ENCODE data around the gene PRAC2. TPM values are rescaled to one million over a fixed set of nuclear protein-coding genes. Genes with fewer than 3 reads are reported as not detected.

The PRAC2 gene
- total and polyA plus RNA-seq, 4 experiments from 2014 or later, result not detected

DNA sequence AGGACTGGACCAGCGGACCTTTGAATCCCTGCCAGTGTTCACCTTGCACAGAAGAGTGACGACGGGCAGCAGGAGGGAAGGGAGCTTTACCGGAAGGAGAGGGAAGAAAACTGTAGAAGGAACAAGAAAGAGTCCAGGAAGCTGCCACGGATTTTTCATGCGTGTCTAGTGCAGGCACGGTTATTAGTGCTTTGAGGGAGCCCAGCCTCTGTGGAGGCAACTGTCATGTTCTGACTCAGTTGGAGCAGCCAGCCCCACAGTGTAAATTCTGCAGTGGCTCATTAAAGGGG, 12.0 kb downstream of the PRAC2 start:
- no peaks in the 10 kb centered on the region for H3K36me3 ChIP-seq (ENCODE audit: insufficient read depth, low read length)
- DNase-seq, result no peak
- Mint-ChIP-seq H3K4me3 (no peak overlapping the region), H3K27ac (no peak overlapping the region), H3K4me1 (peaks cover 10 to 39% (median 21%) of the 10 kb centered on the region in 4 donors), H3K27me3 (peaks cover 68 to 84% of the 10 kb centered on the region in 2 donors), H3K9me3 (peaks cover 0 to 7% (median 0%) of the 10 kb centered on the region in 8 donors), H3K36me3 (no peaks in the 10 kb centered on the region)
- peaks cover 19% of the 10 kb centered on the region for H3K4me1 ChIP-seq (ENCODE audit: insufficient read depth, low read length)
- H3K9me3 ChIP-seq (ENCODE audit: control insufficient read depth in 1 of 2, low read length in 2 of 2), result no peaks in the 10 kb centered on the region
- no peak overlapping the region for H3K27ac ChIP-seq (ENCODE audit: low read depth, low read length)
- no peak overlapping the region for H3K4me3 ChIP-seq (ENCODE audit: low read length in 2 of 2)
- POLR2A ChIA-PET (ENCODE audit: partially characterized antibody), result interaction anchor here (1.2 kb wide), 1 partner anchor 10 kb away, joined by 5 read pairs; no protein-coding TSS in a partner anchor
- CTCF ChIA-PET (ENCODE audit: partially characterized antibody), result interaction anchor here (1.1 to 1.4 kb wide), 2 partner anchors 11 to 144 kb away, joined by 3 to 4 read pairs; no protein-coding TSS in a partner anchor
- H3K27me3 ChIP-seq (ENCODE audit: insufficient read depth, low read length), result peaks cover 72% of the 10 kb centered on the region
- intact Hi-C loops (cut with micrococcal nuclease), result loop anchor here (2.0 kb wide), 1 partner anchor 16 kb away; no protein-coding TSS in a partner anchor

- Histone ChIP-seq H3K4me1 (ENCODE audit: insufficient read depth, low read length) (peaks cover 19% of the 10 kb centered on the region), H3K27me3 (ENCODE audit: insufficient read depth, low read length) (peaks cover 71% of the 10 kb centered on the region), H3K9me3 (ENCODE audit: control insufficient read depth in 1 of 2, low read length in 2 of 2) (no peaks in the 10 kb centered on the region), H3K27ac (ENCODE audit: low read depth, low read length) (no peak overlapping the region), H3K4me3 (ENCODE audit: low read length in 2 of 2) (no peak overlapping the region), H3K36me3 (ENCODE audit: insufficient read depth, low read length) (no peaks in the 10 kb centered on the region)
- no peak for DNase-seq
- no peak overlapping the region for H3K4me3 Mint-ChIP-seq
- CTCF ChIA-PET (ENCODE audit: partially characterized antibody), result interaction anchor here (1.0 to 1.4 kb wide), 3 partner anchors 13 to 141 kb away, joined by 3 to 6 read pairs (median 5); no protein-coding TSS in a partner anchor
- no peaks in the 10 kb centered on the region for H3K36me3 Mint-ChIP-seq
- POLR2A ChIA-PET (ENCODE audit: partially characterized antibody), result interaction anchor here (0.7 kb wide), 1 partner anchor 10 kb away, joined by 3 read pairs; no protein-coding TSS in a partner anchor
- H3K27me3 Mint-ChIP-seq, result peaks cover 68 to 80% of the 10 kb centered on the region in 2 donors
- intact Hi-C loops (cut with micrococcal nuclease), result no loop called here
- peaks cover 0 to 7% (median 0%) of the 10 kb centered on the region in 8 donors for H3K9me3 Mint-ChIP-seq
- H3K27ac Mint-ChIP-seq, result peak overlapping the region in 1 of 7 donors; percentile 47
- peaks cover 10 to 30% (median 19%) of the 10 kb centered on the region in 4 donors for H3K4me1 Mint-ChIP-seq
Measured at GRCh38 chr17:48737330-48738043, 14.5 kb downstream of the PRAC2 start.

GRCh38 chr17:48738424-48738802, 15.4 kb downstream of the PRAC2 start:
- Mint-ChIP-seq H3K4me1 (peaks cover 9 to 21% (median 15%) of the 10 kb centered on the region in 4 donors), H3K4me3 (peak overlapping the region in 3 of 8 donors; percentile 18 to 35 (median 33)), H3K9me3 (peaks cover 0 to 6% (median 0%) of the 10 kb centered on the region in 8 donors), H3K27ac (peak overlapping the region in 1 of 7 donors; percentile 18), H3K36me3 (no peaks in the 10 kb centered on the region), H3K27me3 (peaks cover 70 to 82% of the 10 kb centered on the region in 2 donors)
- no peak for DNase-seq
- H3K27me3 ChIP-seq (ENCODE audit: insufficient read depth, low read length), result peaks cover 69% of the 10 kb centered on the region
- H3K9me3 ChIP-seq (ENCODE audit: control insufficient read depth in 1 of 2, low read length in 2 of 2), result no peaks in the 10 kb centered on the region
- ChIA-PET CTCF (ENCODE audit: partially characterized antibody) (interaction anchor here (1.2 to 1.4 kb wide), 2 partner anchors 51 to 66 kb away, joined by 4 to 6 read pairs; no protein-coding TSS in a partner anchor), POLR2A (ENCODE audit: partially characterized antibody) (no interaction called here)
- no peaks in the 10 kb centered on the region for H3K36me3 ChIP-seq (ENCODE audit: insufficient read depth, low read length)
- H3K4me1 ChIP-seq (ENCODE audit: insufficient read depth, low read length), result peaks cover 12% of the 10 kb centered on the region
- H3K27ac ChIP-seq (ENCODE audit: low read depth, low read length), result no peak overlapping the region
- no peak overlapping the region for H3K4me3 ChIP-seq (ENCODE audit: low read length in 2 of 2)
- intact Hi-C loops (cut with micrococcal nuclease), result no loop called here

DNA sequence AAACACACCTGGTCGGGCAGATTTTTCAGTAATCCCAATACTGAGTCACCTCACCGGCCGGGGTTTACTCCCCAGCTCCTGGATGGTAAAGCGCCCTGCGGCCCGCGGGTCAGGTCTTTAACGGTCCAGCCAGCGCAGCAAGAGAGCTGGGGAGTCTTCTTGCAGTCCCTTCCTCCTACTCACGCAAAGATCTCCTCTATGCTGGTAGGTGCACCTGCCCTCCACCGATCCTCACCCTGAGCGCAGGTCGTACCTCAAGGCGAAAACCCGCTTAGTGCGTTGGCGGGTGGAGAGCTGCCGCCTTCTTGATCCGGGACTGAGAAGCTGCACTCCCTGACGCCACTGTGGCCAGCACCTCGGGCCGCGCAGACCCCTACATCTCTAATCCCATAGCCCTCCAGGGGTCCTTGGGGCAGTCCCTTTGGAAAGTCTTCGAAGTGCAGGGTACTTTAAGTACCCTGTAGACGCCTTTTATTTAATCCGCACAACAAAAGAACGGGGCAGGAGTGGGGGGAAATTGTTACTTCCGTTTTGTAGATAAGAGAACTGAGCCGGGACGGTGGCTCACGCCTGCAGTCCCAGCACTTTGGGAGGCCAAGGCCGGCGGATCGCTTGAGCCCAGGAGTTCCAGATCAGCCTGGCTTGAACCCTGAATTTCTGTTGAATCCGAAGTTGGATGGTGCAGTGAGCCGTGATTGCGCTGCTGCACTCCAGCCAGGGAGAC, 16.0 kb downstream of the PRAC2 start:
- H3K9me3 ChIP-seq (ENCODE audit: control insufficient read depth in 1 of 2, low read length in 2 of 2), result no peaks in the 10 kb centered on the region
- POLR2A ChIA-PET (ENCODE audit: partially characterized antibody), result interaction anchor here (0.6 kb wide), 1 partner anchor 683 kb away, joined by 3 read pairs; no protein-coding TSS in a partner anchor
- no peak overlapping the region for H3K4me3 ChIP-seq (ENCODE audit: low read length in 2 of 2)
- peaks cover 5 to 15% (median 10%) of the 10 kb centered on the region in 4 donors for H3K4me1 Mint-ChIP-seq
- H3K36me3 Mint-ChIP-seq, result no peaks in the 10 kb centered on the region
- H3K9me3 Mint-ChIP-seq, result peaks cover 0 to 6% (median 0%) of the 10 kb centered on the region in 8 donors
- peaks cover 64% of the 10 kb centered on the region for H3K27me3 ChIP-seq (ENCODE audit: insufficient read depth, low read length)
- DNase-seq, result no peak
- intact Hi-C loops (cut with micrococcal nuclease), result no loop called here
- no peaks in the 10 kb centered on the region for H3K36me3 ChIP-seq (ENCODE audit: insufficient read depth, low read length)
- H3K4me3 Mint-ChIP-seq, result peak overlapping the region in 7 of 8 donors; percentile 53 to 73 (median 62)
- peak overlapping the region in 1 of 7 donors; percentile 40 for H3K27ac Mint-ChIP-seq
- H3K27ac ChIP-seq (ENCODE audit: low read depth, low read length), result no peak overlapping the region
- CTCF ChIA-PET (ENCODE audit: partially characterized antibody), result interaction anchor here (1.1 to 1.2 kb wide), 2 partner anchors 50 to 61 kb away, joined by 3 to 4 read pairs; no protein-coding TSS in a partner anchor
- peaks cover 9% of the 10 kb centered on the region for H3K4me1 ChIP-seq (ENCODE audit: insufficient read depth, low read length)
- peaks cover 70 to 82% of the 10 kb centered on the region in 2 donors for H3K27me3 Mint-ChIP-seq

DNA sequence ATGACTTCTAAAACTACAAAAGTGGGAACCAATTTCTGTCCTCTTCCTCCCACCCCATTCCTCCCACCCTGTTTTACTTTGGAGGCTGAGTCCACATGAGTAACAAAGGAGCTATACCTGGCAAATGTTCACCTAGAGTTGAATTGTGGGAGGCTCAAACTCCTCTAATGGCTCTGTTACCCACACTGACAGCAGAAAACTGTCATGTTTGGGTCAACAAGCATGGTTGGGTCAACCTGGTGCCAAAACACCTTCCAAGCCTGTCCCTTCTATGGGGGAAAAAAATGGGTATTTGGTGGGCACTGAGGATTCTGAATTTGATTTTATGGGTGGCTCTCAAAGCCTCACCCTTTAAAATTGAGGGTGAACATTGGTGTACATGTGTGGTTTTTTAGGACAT, 17.6 kb downstream of the PRAC2 start:
- no peaks in the 10 kb centered on the region for H3K36me3 ChIP-seq (ENCODE audit: insufficient read depth, low read length)
- H3K4me1 Mint-ChIP-seq, result peaks cover 6 to 12% (median 8%) of the 10 kb centered on the region in 4 donors
- no peaks in the 10 kb centered on the region for H3K36me3 Mint-ChIP-seq
- no peak for DNase-seq
- no peak overlapping the region for H3K4me3 Mint-ChIP-seq
- H3K9me3 ChIP-seq (ENCODE audit: control insufficient read depth in 1 of 2, low read length in 2 of 2), result no peaks in the 10 kb centered on the region
- H3K27me3 Mint-ChIP-seq, result peaks cover 71 to 79% of the 10 kb centered on the region in 2 donors
- no peak overlapping the region for H3K27ac ChIP-seq (ENCODE audit: low read depth, low read length)
- no peak overlapping the region for H3K4me3 ChIP-seq (ENCODE audit: low read length in 2 of 2)
- peaks cover 0 to 6% (median 0%) of the 10 kb centered on the region in 8 donors for H3K9me3 Mint-ChIP-seq
- ChIA-PET POLR2A (ENCODE audit: partially characterized antibody) (no interaction called here), CTCF (ENCODE audit: partially characterized antibody) (no interaction called here)
- peaks cover 62% of the 10 kb centered on the region for H3K27me3 ChIP-seq (ENCODE audit: insufficient read depth, low read length)
- H3K27ac Mint-ChIP-seq, result no peak overlapping the region
- intact Hi-C loops (cut with micrococcal nuclease), result no loop called here
- H3K4me1 ChIP-seq (ENCODE audit: insufficient read depth, low read length), result peaks cover 9% of the 10 kb centered on the region

DNA sequence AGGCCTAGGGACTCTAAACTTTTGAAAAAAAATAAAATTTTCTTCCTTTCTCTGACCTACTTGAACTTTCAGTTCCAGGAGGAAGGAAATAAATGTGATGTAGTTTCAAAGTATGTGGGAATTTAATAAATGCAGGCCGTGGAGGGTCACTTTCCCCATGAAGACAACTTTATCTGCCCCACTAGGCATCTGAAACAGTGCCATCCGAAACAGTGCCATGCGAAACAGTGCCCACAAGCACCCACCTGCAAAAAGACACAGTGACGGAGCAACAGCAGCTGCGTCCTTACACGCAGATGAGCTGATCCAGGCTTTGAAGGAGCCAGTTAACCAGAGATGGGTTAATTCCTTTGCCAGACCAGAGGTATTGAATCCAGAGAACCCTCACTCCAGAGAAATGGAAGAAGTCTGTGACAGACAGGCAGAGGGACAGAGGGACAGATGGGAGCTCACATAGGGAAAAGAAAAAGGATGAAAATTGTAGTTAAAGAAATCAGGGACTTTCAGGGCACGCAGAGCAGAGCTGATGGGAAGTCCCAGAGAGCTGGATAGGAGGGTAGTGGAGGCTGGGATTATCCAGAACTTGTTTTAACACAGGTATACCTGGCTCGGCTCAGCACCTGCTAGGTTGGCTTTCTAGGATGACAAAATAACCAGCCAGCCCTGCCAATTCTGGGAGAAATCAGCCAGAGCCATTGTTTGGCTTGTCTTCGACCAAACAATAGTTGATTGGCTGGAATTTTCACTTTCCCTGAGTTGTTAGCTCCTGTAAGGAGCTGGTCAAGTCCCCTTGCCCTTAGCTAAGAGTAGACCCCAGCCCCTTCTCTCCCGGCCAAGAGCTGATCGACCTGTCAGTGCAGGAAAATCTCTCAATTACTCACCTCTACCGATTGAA, 22.6 kb downstream of the PRAC2 start:
- Mint-ChIP-seq H3K27ac (peak overlapping the region in 3 of 7 donors; percentile 35 to 67 (median 36)), H3K4me3 (peak overlapping the region in 2 of 8 donors; percentile 28 to 72), H3K4me1 (peaks cover 8 to 15% (median 10%) of the 10 kb centered on the region in 4 donors), H3K9me3 (peaks cover 0 to 15% (median 4%) of the 10 kb centered on the region in 8 donors), H3K36me3 (no peaks in the 10 kb centered on the region), H3K27me3 (peaks cover 66 to 70% of the 10 kb centered on the region in 2 donors)
- H3K27ac ChIP-seq (ENCODE audit: low read depth, low read length), result no peak overlapping the region
- H3K4me1 ChIP-seq (ENCODE audit: insufficient read depth, low read length), result peaks cover 12% of the 10 kb centered on the region
- H3K27me3 ChIP-seq (ENCODE audit: insufficient read depth, low read length), result peaks cover 81% of the 10 kb centered on the region
- ChIA-PET CTCF (ENCODE audit: partially characterized antibody) (interaction anchor here (1.7 kb wide), 1 partner anchor 22 kb away, joined by 8 read pairs; the partner anchor contains the start of gene PRAC2), POLR2A (ENCODE audit: partially characterized antibody) (interaction anchor here (1.4 to 2.5 kb wide), 2 partner anchors 10 to 22 kb away, joined by 5 to 8 read pairs; no protein-coding TSS in a partner anchor)
- intact Hi-C loops (cut with micrococcal nuclease), result no loop called here
- H3K36me3 ChIP-seq (ENCODE audit: insufficient read depth, low read length), result no peaks in the 10 kb centered on the region
- no peak for DNase-seq
- no peak overlapping the region for H3K4me3 ChIP-seq (ENCODE audit: low read length in 2 of 2)
- no peaks in the 10 kb centered on the region for H3K9me3 ChIP-seq (ENCODE audit: control insufficient read depth in 1 of 2, low read length in 2 of 2)
